HG03378 (cell line): Measurements from ENCODE around the gene TEX38.
"Not testable (repeated sequence)": the region's sequence is repeated elsewhere in the genome, so short reads cannot be mapped to it uniquely, and the experiment has no call there.

ENCODE experiments used
- ATAC-seq: cut with Tn5 transposase; IDR thresholded peaks from one replicate; pipeline ENCODE4 v1.9.1; 2021; ENCODE audit warnings: mild to moderate bottlenecking, moderate library complexity; ENCODE audit not compliant: unreplicated experiment

Gene TEX38

DNA sequence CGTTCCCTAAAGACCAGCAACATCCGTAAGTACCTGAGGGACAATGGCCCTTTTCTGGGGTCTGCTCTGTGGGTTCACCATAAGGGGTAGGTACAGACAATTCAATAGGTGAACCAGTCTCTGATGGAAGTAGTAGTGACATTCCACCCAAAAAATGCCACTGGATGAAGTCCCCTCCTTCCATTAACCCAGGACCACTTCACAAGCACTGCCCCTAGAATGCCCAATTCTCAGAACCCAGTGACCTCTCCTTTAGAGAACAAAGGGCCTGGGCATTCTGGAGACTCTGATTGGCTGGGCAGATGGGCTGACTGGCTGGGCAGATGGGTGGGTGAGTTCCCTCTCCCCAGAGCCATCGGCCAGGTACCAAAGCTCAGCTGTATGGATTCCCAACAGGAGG, at the start of gene TEX38:
Gene TEX38 (plus strand): TSS at position 301 of the 400 bp plus-strand sequence. CDS start 81 bp downstream, at position 382.
- ATAC-seq: no peak

DNA sequence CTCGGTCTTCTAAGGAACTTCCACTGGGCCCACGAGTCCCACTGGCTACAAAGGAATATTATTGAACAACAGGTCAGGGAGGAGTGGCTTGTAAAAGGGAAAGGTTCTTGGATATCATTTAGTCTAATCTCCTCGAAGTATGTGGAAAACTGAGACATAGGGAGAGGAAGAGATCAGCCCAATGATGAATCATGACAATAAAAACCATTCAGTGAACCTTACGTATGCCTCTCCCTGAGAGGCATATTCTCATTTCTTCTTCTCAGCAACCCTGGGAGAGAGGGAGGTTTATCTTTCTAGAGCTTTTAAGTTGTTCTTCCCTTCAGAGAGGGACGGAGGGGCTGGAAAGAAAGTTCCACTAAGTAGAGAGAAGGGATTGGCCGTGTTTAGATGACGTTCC, 49.7 kb upstream of the TEX38 start:
- no peak for ATAC-seq

DNA sequence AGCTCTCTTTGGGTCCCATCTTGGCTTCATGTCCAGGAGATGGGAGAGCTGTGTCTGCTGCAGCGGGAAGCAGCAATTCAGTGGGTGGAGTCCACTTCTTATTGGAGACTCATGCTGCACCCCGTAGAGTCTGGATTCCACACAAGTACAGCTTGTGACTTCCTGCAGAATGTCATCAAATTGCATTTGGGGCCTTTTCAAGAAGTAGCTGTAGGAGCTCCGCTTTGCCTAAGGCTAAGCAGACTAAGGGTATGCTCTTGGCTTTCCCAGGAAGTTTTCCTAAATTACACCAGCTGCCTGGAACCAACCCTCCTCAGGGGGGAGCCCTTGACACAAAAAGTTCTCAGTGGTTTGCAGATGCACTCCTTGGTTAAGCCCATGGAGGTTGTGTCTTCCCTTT, 49.3 kb upstream of the TEX38 start:
- ATAC-seq: no peak

DNA sequence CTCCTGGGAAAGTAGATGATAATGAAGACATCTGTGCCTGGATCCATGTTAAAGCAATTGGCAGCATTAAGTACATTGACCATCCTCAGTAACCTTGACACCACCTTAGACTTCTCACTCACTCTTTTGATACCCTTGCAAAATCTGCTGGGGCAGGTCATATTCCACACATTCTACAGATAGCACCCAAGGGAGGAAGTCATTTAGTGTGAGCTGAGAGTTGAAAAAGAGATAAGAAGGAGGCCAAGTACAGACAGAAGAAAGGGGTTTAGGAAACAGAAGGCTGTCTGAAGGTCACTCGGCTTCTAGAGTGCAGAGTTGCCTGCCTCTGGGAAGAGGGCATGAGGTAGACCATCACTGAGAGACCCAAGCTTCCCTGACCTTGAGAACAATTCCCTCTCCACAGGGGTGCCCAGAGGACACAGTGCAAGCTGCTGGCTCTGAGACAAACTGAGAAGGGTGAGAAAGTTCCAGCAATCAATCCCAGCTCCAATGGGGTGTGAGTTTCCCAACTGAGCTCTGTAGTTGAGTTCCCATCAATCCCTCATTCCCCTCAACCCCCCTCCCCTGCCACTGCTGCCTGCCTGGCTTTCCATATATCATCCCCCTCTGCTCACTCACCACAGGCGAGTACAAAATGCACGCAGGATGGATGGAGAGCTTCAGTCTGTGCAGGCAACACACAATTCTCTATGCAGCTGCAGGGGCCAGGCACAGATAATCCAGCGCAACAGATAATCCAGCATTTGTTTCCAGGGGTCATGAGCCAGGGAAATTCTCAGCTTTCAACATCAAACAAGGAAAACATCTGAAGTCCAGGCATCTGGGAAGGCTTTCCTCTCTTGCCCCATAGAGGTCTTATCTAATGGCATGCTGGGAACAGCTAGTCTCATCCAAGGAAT, 47.7 kb upstream of the TEX38 start:
- ATAC-seq: no peak

DNA sequence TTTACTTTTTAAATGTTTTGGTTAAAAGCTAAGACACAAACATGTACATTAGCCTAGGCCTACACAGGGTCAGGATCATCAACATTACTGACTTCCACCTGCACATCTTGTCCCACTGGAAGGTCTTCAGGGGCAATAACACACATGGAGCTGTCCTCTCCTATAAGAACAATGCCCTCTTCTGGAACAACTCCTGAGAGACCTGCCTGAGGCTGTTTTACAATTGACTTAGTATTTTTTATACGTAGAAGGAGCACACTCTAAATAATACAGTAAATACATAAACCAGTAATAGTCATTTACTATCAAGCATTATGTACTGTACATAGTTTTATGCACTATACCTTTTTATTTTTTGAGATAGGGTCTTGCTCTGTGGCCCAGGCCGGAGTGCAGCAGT, 40.9 kb upstream of the TEX38 start:
- no peak for ATAC-seq

DNA sequence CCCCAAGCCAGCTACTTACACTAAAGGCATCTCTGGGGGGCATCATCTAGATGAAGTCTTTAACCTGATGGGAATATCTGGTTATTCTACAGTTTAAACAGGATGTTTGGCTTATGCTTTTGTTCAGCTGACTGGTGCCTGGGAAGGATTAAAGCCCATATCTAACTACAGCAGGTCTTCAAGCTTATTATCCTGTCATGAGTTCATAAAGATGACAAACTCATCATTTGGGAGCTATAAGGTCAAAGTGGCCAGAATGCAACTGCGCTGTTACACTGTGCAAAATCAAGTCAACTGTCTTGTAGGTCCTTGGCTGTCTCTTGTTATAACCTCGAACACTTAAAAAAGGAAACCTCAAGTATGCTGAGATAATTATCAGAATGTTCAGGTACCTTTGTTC, 36.4 kb upstream of the TEX38 start:
- ATAC-seq: no peak

DNA sequence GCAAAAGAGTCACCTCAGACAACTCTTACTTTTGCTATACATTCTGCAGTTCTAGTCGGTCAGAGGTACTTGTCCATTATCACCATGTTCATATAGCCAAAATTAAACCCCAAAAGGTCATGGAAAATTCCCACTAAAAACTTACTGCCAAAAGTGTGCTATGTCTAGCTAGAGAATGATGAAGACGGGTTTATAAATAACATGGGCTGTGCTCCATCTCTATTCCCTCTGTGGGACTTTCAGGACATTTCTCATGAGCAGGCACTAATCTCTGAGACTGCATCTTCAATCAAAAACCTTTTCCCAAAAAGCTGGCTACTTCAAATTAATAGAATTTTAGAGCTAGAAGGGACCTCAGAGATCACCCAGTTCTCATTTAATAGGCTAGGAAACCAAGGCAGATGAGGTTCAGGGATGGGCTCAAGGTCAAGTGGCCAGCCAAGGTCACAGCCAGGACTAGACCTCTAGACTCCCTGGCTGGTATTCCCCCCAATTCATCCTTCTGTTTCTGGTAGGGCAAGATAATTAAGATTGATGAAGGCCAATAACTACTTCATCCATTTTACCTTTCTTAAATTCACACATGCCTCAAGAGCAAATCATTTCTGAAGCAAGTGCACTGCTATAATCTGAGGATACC, 34.1 kb upstream of the TEX38 start:
- no peak for ATAC-seq

DNA sequence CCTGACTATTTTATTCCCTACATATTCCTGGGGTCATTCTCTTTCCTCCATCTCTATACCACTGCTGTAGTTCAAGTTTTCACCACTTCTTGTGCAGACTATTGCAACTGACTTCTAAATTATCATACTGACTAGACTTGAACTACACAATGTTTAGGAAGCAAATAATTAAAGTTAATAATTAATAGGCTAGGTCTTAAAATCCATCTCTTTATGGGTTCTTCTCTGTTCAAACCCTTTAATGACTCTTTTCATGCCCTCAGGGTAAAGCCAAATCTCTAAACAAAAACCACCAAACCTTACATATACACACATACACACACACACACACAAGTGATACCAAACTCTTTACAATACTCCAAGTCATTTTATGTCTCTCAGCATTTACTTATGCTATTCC, 32.7 kb upstream of the TEX38 start:
- no peak for ATAC-seq

DNA sequence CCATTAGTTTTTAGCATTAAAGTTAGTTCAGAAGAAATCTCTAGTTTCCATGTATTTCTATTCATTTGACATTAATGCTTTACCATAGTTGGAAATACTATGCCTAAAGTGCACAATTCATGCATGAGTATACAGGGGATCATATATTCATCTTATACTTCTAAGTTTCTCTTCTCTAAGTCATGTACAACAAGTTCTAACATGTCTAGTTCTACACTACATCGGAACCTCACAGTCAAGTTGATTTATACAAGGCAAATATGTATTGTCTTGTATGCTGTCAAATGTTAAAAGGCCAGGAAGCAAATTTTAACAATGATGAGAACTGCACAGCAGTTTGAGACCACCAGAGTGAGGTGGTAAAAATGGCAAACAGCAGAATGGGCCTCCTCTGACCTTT, 32.1 kb upstream of the TEX38 start:
- no peak for ATAC-seq

DNA sequence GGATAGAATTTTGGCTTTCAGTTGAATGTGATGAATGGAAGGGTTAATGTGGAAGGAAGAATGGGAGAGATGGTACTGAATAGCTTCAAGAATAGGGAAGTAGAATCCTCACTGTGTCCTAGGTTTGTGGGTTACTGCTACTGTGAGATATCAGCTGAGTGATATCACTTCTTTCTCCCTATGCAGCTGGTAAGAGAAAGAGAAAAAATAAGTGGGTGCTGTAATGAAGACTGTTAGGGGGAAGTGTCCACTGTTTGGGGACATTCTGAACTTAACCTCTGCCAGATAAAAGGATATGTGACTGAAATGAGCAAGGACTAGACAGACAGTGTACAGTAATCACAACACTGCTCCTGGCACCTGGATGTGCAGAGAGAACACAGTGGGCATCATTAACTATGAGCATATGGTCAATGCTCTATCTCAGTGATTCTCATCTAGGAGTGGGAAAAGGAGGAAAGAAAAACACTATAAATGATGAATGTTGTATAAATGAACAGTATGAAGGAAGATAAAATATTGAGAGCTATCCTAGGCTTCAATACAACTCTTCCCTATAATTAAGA, 29.5 kb upstream of the TEX38 start:
- ATAC-seq: no peak

DNA sequence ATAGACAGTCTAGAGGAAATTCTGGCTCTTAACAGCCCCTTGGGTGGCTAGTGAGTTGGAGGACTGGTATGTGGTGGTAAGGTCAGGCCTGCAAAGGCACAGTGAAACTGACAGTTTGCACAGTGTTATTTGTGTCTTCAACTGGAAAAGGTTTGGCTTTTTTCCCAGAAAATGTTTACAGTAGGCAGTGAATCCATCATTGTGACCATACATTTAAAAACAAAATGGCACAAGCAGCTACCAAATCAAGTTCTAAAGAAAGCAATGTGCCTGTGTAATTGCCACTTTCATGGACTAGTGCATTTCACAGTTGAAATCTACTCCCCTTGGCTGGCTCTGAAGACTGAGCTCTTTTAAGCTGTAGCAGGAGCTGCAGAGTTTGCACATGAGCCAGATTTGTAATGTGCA, 28.3 kb upstream of the TEX38 start:
- ATAC-seq: no peak

DNA sequence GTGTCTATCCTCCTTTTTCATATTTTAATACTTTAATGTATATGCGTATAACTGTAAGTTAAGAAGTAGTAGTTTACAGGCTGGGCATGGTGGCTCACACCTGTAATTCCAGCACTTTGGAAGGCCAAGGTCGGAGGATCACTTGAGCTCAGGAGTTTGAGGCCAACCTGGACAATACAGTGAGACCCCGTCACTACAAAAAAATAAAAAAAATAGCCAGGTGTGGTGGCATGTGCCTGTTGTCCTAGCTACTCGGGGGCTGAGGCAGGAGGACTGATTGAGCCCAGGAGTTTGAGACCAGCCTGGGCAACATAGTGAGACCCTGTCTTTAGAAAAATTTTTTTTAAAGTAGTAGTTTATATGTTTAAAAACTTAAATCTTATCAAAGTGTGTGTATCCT, 25.8 kb upstream of the TEX38 start:
- ATAC-seq: no peak

DNA sequence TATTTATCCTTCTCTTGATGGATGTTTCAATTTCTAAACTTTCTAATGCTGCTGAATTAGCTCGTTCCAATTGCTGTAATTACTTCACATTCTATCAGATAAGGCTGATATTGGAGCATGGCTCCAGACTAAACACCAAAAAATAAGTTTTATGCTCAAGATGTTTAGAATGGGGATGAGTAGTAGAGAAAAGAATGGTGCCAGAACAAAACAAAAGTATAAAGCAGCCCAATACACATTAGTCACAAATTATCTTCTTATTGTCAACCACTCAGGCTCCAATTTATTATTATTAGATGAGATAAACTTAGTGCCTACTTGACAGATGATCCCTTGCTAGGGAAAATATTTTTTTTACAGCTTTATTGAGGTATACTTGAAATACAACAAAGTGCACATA, 25.3 kb upstream of the TEX38 start:
- ATAC-seq: no peak

DNA sequence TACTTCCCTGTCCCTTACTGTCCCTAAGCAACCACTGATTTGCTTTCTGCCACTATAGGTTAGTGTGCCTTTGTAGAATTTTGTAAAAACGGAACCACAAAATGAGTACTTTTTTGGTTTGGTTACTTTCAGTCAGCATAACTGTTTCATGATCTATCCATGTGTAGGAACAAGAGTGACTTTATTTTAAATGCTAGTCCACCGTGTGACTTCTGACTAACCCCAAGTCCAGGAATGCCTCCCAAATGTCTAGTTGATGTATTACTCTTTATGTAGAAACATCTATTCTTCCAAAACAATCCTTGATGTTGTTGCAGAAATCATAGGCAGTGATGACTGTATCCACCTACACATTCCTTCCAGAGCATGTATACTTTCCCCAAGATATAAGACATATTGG, 24.8 kb upstream of the TEX38 start:
- no peak for ATAC-seq

DNA sequence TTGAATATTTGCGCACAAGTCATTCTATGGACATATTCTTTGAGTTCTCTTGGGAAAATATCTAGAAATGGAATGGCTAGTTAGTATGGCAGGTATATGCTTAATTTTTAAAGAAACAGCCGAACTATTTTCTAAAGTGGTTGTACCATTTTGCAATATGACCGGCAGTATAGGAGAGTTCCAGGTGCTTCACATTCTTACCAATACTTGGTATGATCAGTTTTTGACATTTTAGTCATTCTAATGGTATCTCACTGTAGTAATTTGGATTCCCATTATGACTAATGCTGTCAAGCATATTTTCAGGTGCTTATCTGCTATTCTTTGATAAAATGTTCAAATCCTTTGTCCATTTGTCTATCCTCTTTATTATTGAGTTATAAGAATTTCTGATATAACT, 24.0 kb upstream of the TEX38 start:
- ATAC-seq: no peak

DNA sequence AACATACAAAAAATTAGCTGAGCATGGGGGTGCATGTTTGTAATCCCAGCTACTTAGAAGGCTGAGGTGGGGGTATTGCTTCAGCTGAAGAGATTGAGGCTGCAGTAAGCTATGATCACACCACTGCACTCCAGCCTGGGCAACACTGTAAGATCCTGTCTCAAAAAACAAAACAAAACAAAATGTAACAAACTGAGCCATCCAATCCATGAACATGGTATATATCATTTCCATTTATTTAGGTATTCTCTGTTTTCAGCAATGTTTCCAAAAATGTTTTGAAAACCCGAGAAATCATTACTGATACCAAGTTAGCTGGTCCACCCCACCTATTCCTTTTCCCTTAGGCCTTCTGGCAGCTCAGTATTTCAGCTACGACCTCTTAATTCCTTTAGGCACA, 21.9 kb upstream of the TEX38 start:
- ATAC-seq: no peak

DNA sequence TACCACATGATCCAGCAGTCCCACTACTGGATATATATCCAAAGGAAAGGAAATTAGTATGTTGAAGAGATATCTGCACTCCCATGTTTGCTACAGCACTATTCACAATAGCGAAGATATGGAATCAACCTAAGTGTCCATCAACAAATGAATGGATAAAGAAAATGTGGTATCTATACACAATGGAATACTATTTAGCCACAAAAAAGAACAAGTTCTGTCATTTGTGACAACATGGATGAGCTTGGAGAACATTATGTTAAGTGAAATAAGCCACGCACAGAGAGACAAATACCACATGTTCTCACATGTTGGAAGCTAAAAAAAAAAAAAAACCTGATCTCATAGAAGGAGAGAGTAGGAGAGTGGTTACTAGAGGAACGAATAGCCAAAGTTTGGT, 21.2 kb upstream of the TEX38 start:
- ATAC-seq: no peak

DNA sequence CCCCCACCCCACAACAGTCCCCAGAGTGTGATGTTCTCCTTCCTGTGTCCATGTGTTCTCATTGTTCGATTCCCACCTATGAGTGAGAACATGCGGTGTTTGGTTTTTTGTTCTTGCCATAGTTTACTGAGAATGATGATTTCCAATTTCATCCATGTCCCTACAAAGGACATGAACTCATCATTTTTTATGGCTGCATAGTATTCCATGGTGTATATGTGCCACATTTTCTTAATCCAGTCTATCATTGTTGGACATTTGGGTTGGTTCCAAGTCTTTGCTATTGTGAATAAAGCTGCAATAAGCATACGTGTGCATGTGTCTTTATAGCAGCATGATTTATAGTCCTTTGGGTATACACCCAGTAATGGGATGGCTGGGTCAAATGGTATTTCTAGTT, 20.5 kb upstream of the TEX38 start:
- not testable (repeated sequence) for ATAC-seq

DNA sequence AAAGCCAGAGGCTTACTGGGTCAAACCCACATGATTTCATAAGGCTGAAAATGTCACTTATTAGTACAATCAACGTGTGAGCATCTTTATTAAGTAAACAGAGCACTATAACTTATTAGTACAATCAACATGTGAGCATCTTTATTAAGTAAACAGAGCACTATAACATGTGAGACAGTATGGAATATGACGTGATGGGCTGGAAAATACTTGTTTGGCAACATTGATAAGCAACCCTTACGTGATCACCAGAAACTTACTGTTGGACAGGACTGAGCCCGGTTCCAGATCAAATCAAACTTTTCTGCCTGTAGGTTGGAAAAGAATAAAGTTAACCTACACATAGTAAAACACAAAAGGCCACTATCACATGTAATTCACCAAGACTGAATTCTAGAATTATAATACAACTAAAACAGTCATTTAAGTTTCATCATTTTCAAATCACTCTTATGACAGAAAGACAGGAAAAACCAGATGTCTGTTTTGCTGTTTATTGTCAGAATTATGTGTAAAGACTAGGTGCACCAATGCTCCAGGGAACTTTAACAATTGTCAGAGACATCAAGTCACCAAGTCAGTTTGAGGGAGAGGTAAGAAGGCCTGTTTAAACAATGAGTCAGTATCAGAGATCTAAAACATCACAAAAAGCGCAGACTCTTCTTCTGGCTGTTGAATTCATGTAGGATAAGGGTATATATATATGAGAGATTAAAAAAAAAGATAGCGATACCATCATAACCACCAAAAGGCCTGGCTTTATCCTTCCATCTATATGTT, 19.1 kb upstream of the TEX38 start:
- ATAC-seq: no peak

DNA sequence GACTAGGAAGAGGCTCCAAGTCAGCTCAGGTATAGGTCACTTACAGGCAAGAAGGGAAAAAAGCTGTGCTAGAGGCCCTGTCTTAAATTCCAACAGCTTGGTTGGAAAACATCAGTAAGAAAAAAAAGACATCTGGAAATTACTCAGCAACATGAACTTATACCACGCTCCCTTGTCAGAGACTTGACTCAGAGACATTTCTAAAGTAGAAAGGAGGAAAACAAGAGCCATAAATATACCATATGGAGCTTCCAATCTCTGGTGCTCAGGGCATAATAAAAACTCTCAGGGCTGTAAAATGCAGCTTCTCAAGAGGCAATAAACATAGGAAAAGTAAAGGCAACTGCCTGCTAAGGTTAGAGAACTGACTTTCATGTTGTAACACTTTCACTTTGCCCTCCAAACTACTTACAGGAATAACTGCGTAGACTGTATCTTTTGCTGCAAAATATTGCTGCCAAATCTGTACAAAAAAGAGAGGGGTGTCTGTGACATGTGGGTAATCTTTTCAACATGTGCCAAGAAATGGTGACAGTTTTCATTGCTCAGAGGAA, 18.2 kb upstream of the TEX38 start:
- no peak for ATAC-seq

DNA sequence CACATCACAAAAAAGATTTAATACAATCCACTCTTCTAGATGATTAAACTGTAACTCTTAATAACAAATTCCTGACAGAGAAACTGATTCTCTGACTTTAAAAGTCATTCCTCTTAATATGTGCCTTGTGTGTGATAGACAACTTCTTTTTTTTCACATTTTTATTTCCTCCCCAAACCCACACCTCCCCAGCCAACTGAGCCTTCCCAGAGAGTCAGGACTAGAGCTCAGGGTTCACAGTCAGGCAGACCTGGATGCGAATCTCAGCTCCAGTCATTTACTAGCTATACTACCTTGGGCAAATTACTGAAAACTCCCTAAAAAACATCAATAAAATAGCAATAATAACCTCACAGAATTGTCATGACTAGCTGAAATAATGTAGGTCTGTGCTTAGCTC, 17.6 kb upstream of the TEX38 start:
- no peak for ATAC-seq
